ENCODE measurements around the gene CRYZL1. TPM values are rescaled to one million over a fixed set of nuclear protein-coding genes. Genes with fewer than 3 reads are reported as not detected.
A peak's percentile ranks its signal among the peaks of the same experiment; 100 is the strongest.
"Not testable (repeated sequence)": the region's sequence is repeated elsewhere in the genome, so short reads cannot be mapped to it uniquely, and the experiment has no call there.

The CRYZL1 gene
- polyA plus RNA-seq, 1 donor (not counting 4 experiments of a cell fraction or from before 2014, with no cell fraction given): 48.9 TPM

DNA sequence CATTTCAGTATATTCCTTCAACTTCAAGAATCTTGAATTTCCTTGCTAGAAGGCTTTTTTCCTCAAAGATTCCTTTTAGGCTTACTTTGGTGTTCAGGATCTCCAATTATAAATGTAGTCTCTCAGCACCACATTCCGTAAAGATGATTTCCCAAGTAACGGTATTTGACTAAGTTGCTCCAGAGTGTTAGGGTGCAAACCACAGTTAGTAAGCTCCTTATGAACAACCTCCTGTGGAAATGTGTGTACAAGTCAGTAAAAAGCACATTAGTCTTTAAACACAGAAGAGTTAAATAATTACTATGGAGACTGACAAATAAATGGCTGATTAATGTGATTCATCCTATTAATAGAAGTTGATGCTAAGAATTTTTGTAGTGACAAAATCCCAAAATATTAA lies 63.3 kb downstream of the CRYZL1 start:
- no peak for FAIRE-seq

DNA sequence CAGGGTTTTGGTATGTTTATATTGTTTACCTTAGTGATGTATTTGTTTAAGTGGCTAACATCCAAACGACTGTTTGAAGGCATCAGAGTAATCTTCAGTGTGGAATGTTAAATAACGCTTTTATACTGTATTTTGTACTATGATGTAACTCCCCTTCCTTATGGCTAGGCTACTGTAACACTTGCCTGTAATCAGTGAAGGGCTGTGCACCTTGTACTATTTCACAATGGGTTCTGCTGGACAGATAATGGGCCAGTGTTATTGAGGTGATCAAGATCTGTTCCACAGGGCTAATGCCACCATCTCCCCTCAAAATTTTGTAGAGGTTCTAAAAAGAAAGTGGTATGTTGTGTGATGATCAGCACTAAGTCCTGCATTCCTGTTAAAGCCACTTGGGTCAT lies 64.8 kb downstream of the CRYZL1 start:
- DNase-seq (ENCODE audit: low read depth, low spot score); H3K9ac ChIP-seq (ENCODE audit: control insufficient read depth, extremely low read depth, insufficient read depth, low read length); H3K4me1 ChIP-seq (ENCODE audit: control insufficient read depth, extremely low read depth, insufficient read depth, low read length); H3K27ac ChIP-seq (ENCODE audit: control insufficient read depth, insufficient read depth, low read length); dilution Hi-C loops (cut with MboI; ENCODE audit: extremely low pct_ligation_motif_present, low sequenced_read_pairs); H3K4me2 ChIP-seq (ENCODE audit: control insufficient read depth, extremely low read depth, insufficient read depth, low read depth, low read length); H3K27me3 ChIP-seq (ENCODE audit: control insufficient read depth, extremely low read depth, insufficient read depth, low read length); H3K79me2 ChIP-seq (ENCODE audit: control insufficient read depth, insufficient read depth, low read length); H3K9me1 ChIP-seq (ENCODE audit: control insufficient read depth, extremely low read depth, insufficient read depth, low read length); H3K36me3 ChIP-seq (ENCODE audit: control insufficient read depth in 2 of 2, extremely low read depth in 1 of 2, insufficient read depth in 2 of 2, low read length in 2 of 2); H2AFZ ChIP-seq (ENCODE audit: control insufficient read depth, low read length); H4K20me1 ChIP-seq (ENCODE audit: control insufficient read depth, extremely low read depth, insufficient read depth, low read length); H3K4me3 ChIP-seq (ENCODE audit: control insufficient read depth in 2 of 3, extremely low read depth in 1 of 3, insufficient read depth in 2 of 3, low read depth in 1 of 3, low read length in 3 of 3); H3K9me3 ChIP-seq (ENCODE audit: control insufficient read depth, low read depth, low read length): not testable (repeated sequence)
- FAIRE-seq: peak; percentile 41

More for the DNA sequence above, 63.3 kb downstream of the CRYZL1 start:
- Histone ChIP-seq H3K79me2 (ENCODE audit: control insufficient read depth, insufficient read depth, low read length) (no peaks in the 10 kb centered on the region), H4K20me1 (ENCODE audit: control insufficient read depth, extremely low read depth, insufficient read depth, low read length) (no peaks in the 10 kb centered on the region), H3K4me2 (ENCODE audit: control insufficient read depth, extremely low read depth, insufficient read depth, low read depth, low read length) (no peak overlapping the region), H3K9me1 (ENCODE audit: control insufficient read depth, extremely low read depth, insufficient read depth, low read length) (no peaks in the 10 kb centered on the region), H3K27ac (ENCODE audit: control insufficient read depth, insufficient read depth, low read length) (no peak overlapping the region), H3K9me3 (ENCODE audit: control insufficient read depth, low read depth, low read length) (no peaks in the 10 kb centered on the region), H3K4me3 (ENCODE audit: control insufficient read depth in 2 of 3, extremely low read depth in 1 of 3, insufficient read depth in 2 of 3, low read depth in 1 of 3, low read length in 3 of 3) (no peak overlapping the region), H3K36me3 (ENCODE audit: control insufficient read depth in 2 of 2, extremely low read depth in 1 of 2, insufficient read depth in 2 of 2, low read length in 2 of 2) (peaks cover 6 to 7% of the 10 kb centered on the region in 2 experiments), H3K27me3 (ENCODE audit: control insufficient read depth, extremely low read depth, insufficient read depth, low read length) (no peaks in the 10 kb centered on the region), H2AFZ (ENCODE audit: control insufficient read depth, low read length) (no peak overlapping the region), H3K9ac (ENCODE audit: control insufficient read depth, extremely low read depth, insufficient read depth, low read length) (no peak overlapping the region), H3K4me1 (ENCODE audit: control insufficient read depth, extremely low read depth, insufficient read depth, low read length) (peaks cover 8% of the 10 kb centered on the region)
- no peak for DNase-seq (ENCODE audit: low read depth, low spot score)
- dilution Hi-C loops (cut with MboI; ENCODE audit: extremely low pct_ligation_motif_present, low sequenced_read_pairs): no loop called here
- TF ChIP-seq, protein P1, sequence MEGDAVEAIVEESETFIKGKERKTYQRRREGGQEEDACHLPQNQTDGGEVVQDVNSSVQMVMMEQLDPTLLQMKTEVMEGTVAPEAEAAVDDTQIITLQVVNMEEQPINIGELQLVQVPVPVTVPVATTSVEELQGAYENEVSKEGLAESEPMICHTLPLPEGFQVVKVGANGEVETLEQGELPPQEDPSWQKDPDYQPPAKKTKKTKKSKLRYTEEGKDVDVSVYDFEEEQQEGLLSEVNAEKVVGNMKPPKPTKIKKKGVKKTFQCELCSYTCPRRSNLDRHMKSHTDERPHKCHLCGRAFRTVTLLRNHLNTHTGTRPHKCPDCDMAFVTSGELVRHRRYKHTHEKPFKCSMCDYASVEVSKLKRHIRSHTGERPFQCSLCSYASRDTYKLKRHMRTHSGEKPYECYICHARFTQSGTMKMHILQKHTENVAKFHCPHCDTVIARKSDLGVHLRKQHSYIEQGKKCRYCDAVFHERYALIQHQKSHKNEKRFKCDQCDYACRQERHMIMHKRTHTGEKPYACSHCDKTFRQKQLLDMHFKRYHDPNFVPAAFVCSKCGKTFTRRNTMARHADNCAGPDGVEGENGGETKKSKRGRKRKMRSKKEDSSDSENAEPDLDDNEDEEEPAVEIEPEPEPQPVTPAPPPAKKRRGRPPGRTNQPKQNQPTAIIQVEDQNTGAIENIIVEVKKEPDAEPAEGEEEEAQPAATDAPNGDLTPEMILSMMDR (optimal IDR thresholded peaks at IDR 0.05 in 1 of 3, IDR thresholded peaks at IDR 0.05 in 1 of 3, conservative IDR thresholded peaks at IDR 0.05 in 1 of 3; ENCODE audit: extremely low read depth in 1 of 3, insufficient read depth in 2 of 3, low read length in 3 of 3): no peak
- TF ChIP-seq EZH2 (IDR thresholded peaks at IDR 0.05; ENCODE audit: low read length): no peak

DNA sequence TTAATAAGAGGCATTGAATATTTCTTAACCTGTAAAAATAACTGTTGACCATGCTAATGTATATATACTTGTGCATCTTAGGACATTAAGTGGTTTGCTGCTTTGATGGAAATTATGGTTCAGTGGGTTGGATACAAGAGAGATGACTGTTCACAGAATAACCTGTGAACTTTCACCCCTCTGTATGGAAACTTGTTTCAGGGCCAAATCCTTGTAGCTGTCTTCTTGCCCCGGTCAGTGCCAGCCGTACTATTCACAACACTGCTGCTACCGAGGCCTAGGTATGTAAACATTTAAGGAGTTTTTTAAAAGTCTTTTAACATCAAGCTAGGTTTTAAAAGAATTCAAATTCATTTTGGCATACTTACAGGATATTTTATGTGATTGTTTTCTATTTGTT lies 69.2 kb downstream of the CRYZL1 start:
- H3K27me3 ChIP-seq (ENCODE audit: control insufficient read depth, extremely low read depth, insufficient read depth, low read length): no peaks in the 10 kb centered on the region
- H3K36me3 ChIP-seq (ENCODE audit: control insufficient read depth in 2 of 2, extremely low read depth in 1 of 2, insufficient read depth in 2 of 2, low read length in 2 of 2): peaks cover 13 to 21% of the 10 kb centered on the region in 2 experiments
- TF ChIP-seq EZH2 (IDR thresholded peaks at IDR 0.05; ENCODE audit: low read length): no peak
- TF ChIP-seq, protein P1 (optimal IDR thresholded peaks at IDR 0.05 in 1 of 3, IDR thresholded peaks at IDR 0.05 in 1 of 3, conservative IDR thresholded peaks at IDR 0.05 in 1 of 3; ENCODE audit: extremely low read depth in 1 of 3, insufficient read depth in 2 of 3, low read length in 3 of 3): no peak
- H3K9me3 ChIP-seq (ENCODE audit: control insufficient read depth, low read depth, low read length): no peaks in the 10 kb centered on the region
- peaks cover 17% of the 10 kb centered on the region for H3K79me2 ChIP-seq (ENCODE audit: control insufficient read depth, insufficient read depth, low read length)
- H3K4me1 ChIP-seq (ENCODE audit: control insufficient read depth, extremely low read depth, insufficient read depth, low read length): peaks cover 6% of the 10 kb centered on the region
- dilution Hi-C loops (cut with MboI; ENCODE audit: extremely low pct_ligation_motif_present, low sequenced_read_pairs): no loop called here
- no peak for DNase-seq (ENCODE audit: low read depth, low spot score)
- H3K4me2 ChIP-seq (ENCODE audit: control insufficient read depth, extremely low read depth, insufficient read depth, low read depth, low read length): no peak overlapping the region
- H3K9me1 ChIP-seq (ENCODE audit: control insufficient read depth, extremely low read depth, insufficient read depth, low read length): no peaks in the 10 kb centered on the region
- H3K9ac ChIP-seq (ENCODE audit: control insufficient read depth, extremely low read depth, insufficient read depth, low read length): no peak overlapping the region
- FAIRE-seq: no peak
- no peak overlapping the region for H3K4me3 ChIP-seq (ENCODE audit: control insufficient read depth in 2 of 3, extremely low read depth in 1 of 3, insufficient read depth in 2 of 3, low read depth in 1 of 3, low read length in 3 of 3)
- no peak overlapping the region for H2AFZ ChIP-seq (ENCODE audit: control insufficient read depth, low read length)
- H3K27ac ChIP-seq (ENCODE audit: control insufficient read depth, insufficient read depth, low read length): no peak overlapping the region
- H4K20me1 ChIP-seq (ENCODE audit: control insufficient read depth, extremely low read depth, insufficient read depth, low read length): no peaks in the 10 kb centered on the region
